Thoracic aorta (tissue), 2 donors: ENCODE results near the gene UNC50. TPM values are rescaled to one million over a fixed set of nuclear protein-coding genes. Genes with fewer than 3 reads are reported as not detected.

Source experiments
- ATAC-seq: fragments of 150-250 bp; one replicate; pipeline ENCODE4 v1.8.0; 2017; ENCODE audit warnings: low read depth; ENCODE audit not compliant: insufficient number of reproducible peaks, low FRiP score
- DNase-seq: peaks from one replicate; pipeline ENCODE4 v3.0.0-alpha.2; 2020; ENCODE audit warnings: low spot score
- H3K27ac ChIP-seq, 2 donors: fragments of 200-600 bp; sonication (generic); 1 replicate in 1 of 2; 2 replicates in 1 of 2; pipeline ENCODE4 v1.5.1; 2016; ENCODE audit warnings: mild to moderate bottlenecking in 2 of 2, moderate library complexity in 2 of 2
- H3K27me3 ChIP-seq: fragments of 200-600 bp; sonication (generic); replicated peaks from 2 replicates; pipeline ENCODE4 v1.6.0; 2016; ENCODE audit warnings: mild to moderate bottlenecking; ENCODE audit not compliant: insufficient read depth
- H3K36me3 ChIP-seq: fragments of 200-600 bp; sonication (generic); one replicate; pipeline ENCODE4 v1.5.1; 2016
- H3K4me1 ChIP-seq, 2 donors: fragments of 200-600 bp; sonication (generic); 1 replicate in 1 of 2; 2 replicates in 1 of 2; pipeline versions ENCODE4 v1.5.1 to v1.6.0; 2016; ENCODE audit warnings: low read depth in 2 of 2, mild to moderate bottlenecking in 1 of 2; ENCODE audit not compliant: control insufficient read depth in 1 of 2
- H3K4me3 ChIP-seq: fragments of 200-600 bp; sonication (generic); 2 replicates; pipeline ENCODE4 v1.5.1; 2016; ENCODE audit warnings: mild to moderate bottlenecking
- H3K9me3 ChIP-seq: fragments of 200-600 bp; sonication (generic); 2 replicates; pipeline ENCODE4 v1.5.1; 2016
- CTCF ChIP-seq: fragments of 200-600 bp; sonication (generic); IDR thresholded peaks from one replicate; pipeline ENCODE4 v1.5.1; 2019; ENCODE audit warnings: antibody characterized with exemption
- total RNA-seq, 2 donors: library from RNA; depleted of rRNA; stranded (reverse); fragments of >200 nt; gene quantifications; one replicate each; pipeline versions ENCODE4 v1.1.0 to v1.2.3, GENCODE V29; 2016

Gene UNC50
- total RNA-seq, 2 donors from 2014 or later: 32.6 to 38.2 TPM

DNA sequence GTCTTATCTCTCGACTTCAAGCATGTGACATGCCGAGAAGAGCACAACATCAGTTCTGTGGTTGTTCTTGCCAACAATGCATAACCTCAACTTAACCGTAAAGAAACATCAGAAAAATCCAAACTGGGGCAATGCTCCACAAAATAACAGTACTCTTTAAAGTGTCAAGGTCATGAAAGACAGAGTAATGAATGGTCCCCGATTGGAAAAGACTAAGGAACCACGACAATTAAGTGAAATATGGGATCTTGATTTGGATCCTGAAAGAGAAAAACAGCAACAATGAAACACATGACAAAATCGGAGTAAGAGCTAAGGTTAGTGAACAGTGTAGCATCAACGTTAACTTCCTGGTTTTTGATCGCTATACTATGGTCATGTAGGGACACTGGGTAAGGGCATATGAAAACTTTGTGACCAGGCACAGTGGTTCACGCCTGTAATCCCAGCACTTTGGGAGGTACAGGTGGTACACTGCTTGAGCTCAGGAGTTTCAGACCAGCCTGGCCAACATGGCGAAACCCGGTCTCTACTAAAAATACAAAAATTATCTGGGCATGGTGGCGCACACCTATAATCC, 55.2 kb downstream of the UNC50 start:
- no peaks in the 10 kb centered on the region for H3K4me1 ChIP-seq
- no peaks in the 10 kb centered on the region for H3K36me3 ChIP-seq
- H3K4me3 ChIP-seq: no peak overlapping the region
- ATAC-seq (no peak), DNase-seq (no peak)
- H3K9me3 ChIP-seq: no peaks in the 10 kb centered on the region
- no peaks in the 10 kb centered on the region for H3K27me3 ChIP-seq
- H3K27ac ChIP-seq: no peak overlapping the region
- TF ChIP-seq CTCF: no peak

DNA sequence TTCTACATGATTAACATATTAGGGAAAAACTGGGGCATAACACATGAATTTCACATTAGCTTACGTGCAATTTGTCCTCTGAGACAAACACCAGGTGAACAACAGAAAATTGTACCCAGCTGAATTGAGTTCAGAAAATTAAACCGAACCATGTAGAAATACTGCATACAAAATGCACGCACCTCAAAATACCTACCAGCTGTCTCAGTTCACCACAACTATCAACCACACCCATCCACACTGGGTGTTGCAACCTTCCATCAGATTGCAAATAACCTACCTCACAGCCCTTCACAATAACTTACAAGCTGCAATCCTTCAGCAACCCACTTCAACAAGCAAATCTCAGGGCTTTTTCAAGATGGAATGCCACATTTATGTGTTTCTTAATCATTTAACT, 55.9 kb downstream of the UNC50 start:
- no peak for TF ChIP-seq CTCF
- Histone ChIP-seq H3K27me3 (no peaks in the 10 kb centered on the region), H3K27ac (no peak overlapping the region), H3K9me3 (no peaks in the 10 kb centered on the region), H3K4me3 (no peak overlapping the region), H3K4me1 (no peaks in the 10 kb centered on the region), H3K36me3 (no peaks in the 10 kb centered on the region)
- ATAC-seq: no peak
- no peak for DNase-seq

GRCh38 chr2:98665677-98666076, 57.3 kb downstream of the UNC50 start:
- no peak for ATAC-seq
- H3K9me3 ChIP-seq: no peaks in the 10 kb centered on the region
- TF ChIP-seq CTCF: no peak

More at GRCh38 chr2:98665677-98666076, 57.3 kb downstream of the UNC50 start:
- Histone ChIP-seq H3K4me1 (peaks cover 0 to 5% of the 10 kb centered on the region in 2 donors), H3K27ac (no peak overlapping the region), H3K27me3 (no peaks in the 10 kb centered on the region), H3K4me3 (no peak overlapping the region), H3K36me3 (no peaks in the 10 kb centered on the region)
- DNase-seq: no peak

Other genes starting within 250 kb of the UNC50 start
- 10 to 100 TPM; 29.4 to 40.6 TPM for gene INPP4A, start 163.7 kb upstream of the UNC50 start, total RNA-seq
- 10 to 100 TPM; 29.8 to 37.5 TPM for gene COA5, start 77 bp upstream of the UNC50 start, total RNA-seq
- gene MGAT4A, start 122.5 kb downstream of the UNC50 start, total RNA-seq: 10 to 100 TPM; 44.0 to 80.8 TPM